Upper lobe of right lung (tissue), 1 donor: ENCODE results near the gene SLC19A3. TPM values are rescaled to one million over a fixed set of nuclear protein-coding genes. Genes with fewer than 3 reads are reported as not detected.
"Not testable (repeated sequence)": the region's sequence is repeated elsewhere in the genome, so short reads cannot be mapped to it uniquely, and the experiment has no call there.

ENCODE experiments used
- ATAC-seq: fragments of 200-7000 bp; cut with Tn5 transposase; one replicate; pipeline ENCODE4 v1.9.1; 2020; ENCODE audit warnings: mild to moderate bottlenecking, moderate library complexity
- DNase-seq: peaks from one replicate; pipeline ENCODE4 v3.0.0-alpha.2; 2020
- H3K27ac ChIP-seq: fragments of 200-600 bp; one replicate; pipeline ENCODE4 v1.8.0; 2022
- H3K27me3 ChIP-seq: fragments of 200-600 bp; one replicate; pipeline ENCODE4 v1.8.0; 2022; ENCODE audit warnings: mild to moderate bottlenecking
- H3K36me3 ChIP-seq: fragments of 200-600 bp; one replicate; pipeline ENCODE4 v1.8.0; 2022
- H3K4me1 ChIP-seq: fragments of 200-600 bp; one replicate; pipeline ENCODE4 v1.8.0; 2022
- H3K4me3 ChIP-seq: fragments of 200-600 bp; one replicate; pipeline ENCODE4 v1.8.0; 2022; ENCODE audit warnings: mild to moderate bottlenecking
- H3K9me3 ChIP-seq: fragments of 200-600 bp; one replicate; pipeline ENCODE4 v1.8.0; 2022
- CTCF ChIP-seq: fragments of 200-600 bp; IDR thresholded peaks from one replicate; pipeline ENCODE4 v1.8.0; 2022; ENCODE audit warnings: antibody characterized with exemption
- intact Hi-C: fragments of 100-400 bp; cut with DNase I; formaldehyde crosslinking; loops from one replicate; pipeline ENCODE4 v1.11.0; 2022
- total RNA-seq: library from RNA; stranded (reverse); fragmentation: NEBNext Ultra II Directional; extraction: Animal tissue kit (Norgen Biotek cat#: 25700); gene quantifications from one replicate; pipeline ENCODE4 v1.2.1, GENCODE V29; 2021
- donor health status: DM: no; HTN: yes; CAD: no; lungs with severe emphysema.

The SLC19A3 gene
- total RNA-seq, 1 donor from 2014 or later = 31.8 TPM

- no peak for TF ChIP-seq CTCF
- H3K9me3 ChIP-seq = no peaks in the 10 kb centered on the region
- DNase-seq (no peak), ATAC-seq (peak; percentile 83)
- no peak overlapping the region for H3K4me3 ChIP-seq
- intact Hi-C loops = no loop called here
- no peaks in the 10 kb centered on the region for H3K27me3 ChIP-seq
- no peak overlapping the region for H3K27ac ChIP-seq
- H3K36me3 ChIP-seq = no peaks in the 10 kb centered on the region
- H3K4me1 ChIP-seq = no peaks in the 10 kb centered on the region
Observed at GRCh38 chr2:227684258-227684657, 33.6 kb downstream of the SLC19A3 start.

GRCh38 chr2:227677928-227678327 is 39.9 kb downstream of the SLC19A3 start:
- TF ChIP-seq CTCF = no peak

GRCh38 chr2:227674485-227674884 is 43.3 kb downstream of the SLC19A3 start:
- ATAC-seq (peak; percentile 78), DNase-seq (no peak)
- no peaks in the 10 kb centered on the region for H3K36me3 ChIP-seq

More at GRCh38 chr2:227677928-227678327, 39.9 kb downstream of the SLC19A3 start:
- intact Hi-C loops = no loop called here
- H3K4me1 ChIP-seq = no peaks in the 10 kb centered on the region
- H3K27ac ChIP-seq = no peak overlapping the region
- H3K36me3 ChIP-seq = no peaks in the 10 kb centered on the region
- H3K9me3 ChIP-seq = no peaks in the 10 kb centered on the region
- no peak for DNase-seq
- no peak for ATAC-seq
- H3K4me3 ChIP-seq = no peak overlapping the region
- no peaks in the 10 kb centered on the region for H3K27me3 ChIP-seq

GRCh38 chr2:227673620-227674019 is 44.2 kb downstream of the SLC19A3 start:
- intact Hi-C loops, H3K4me3 ChIP-seq, H3K4me1 ChIP-seq, DNase-seq, H3K36me3 ChIP-seq, H3K27me3 ChIP-seq, H3K9me3 ChIP-seq: not testable (repeated sequence)
- ATAC-seq = peak; percentile 44
- peak overlapping the region; percentile 11 for H3K27ac ChIP-seq

More at GRCh38 chr2:227674485-227674884, 43.3 kb downstream of the SLC19A3 start:
- Histone ChIP-seq H3K9me3 (no peaks in the 10 kb centered on the region), H3K27me3 (no peaks in the 10 kb centered on the region), H3K4me3 (no peak overlapping the region), H3K27ac (no peak overlapping the region), H3K4me1 (no peaks in the 10 kb centered on the region)
- TF ChIP-seq CTCF = no peak
- intact Hi-C loops = no loop called here

- intact Hi-C loops = no loop called here
- no peaks in the 10 kb centered on the region for H3K27me3 ChIP-seq
- no peaks in the 10 kb centered on the region for H3K9me3 ChIP-seq
- no peak for TF ChIP-seq CTCF
- no peak overlapping the region for H3K4me3 ChIP-seq
- DNase-seq = no peak
- no peaks in the 10 kb centered on the region for H3K4me1 ChIP-seq
- peak; percentile 44 for ATAC-seq
- no peaks in the 10 kb centered on the region for H3K36me3 ChIP-seq
- no peak overlapping the region for H3K27ac ChIP-seq
Observed at GRCh38 chr2:227671170-227671905, 46.5 kb downstream of the SLC19A3 start.

GRCh38 chr2:227666631-227667170 is 51.1 kb downstream of the SLC19A3 start, which contains the start of gene SCYGR5:
SCYGR5 (plus strand) TSS chr2:227666804; CDS start chr2:227666804, 0 bp downstream.
- H3K27ac ChIP-seq, DNase-seq, H3K27me3 ChIP-seq, H3K9me3 ChIP-seq, H3K36me3 ChIP-seq, H3K4me3 ChIP-seq, ATAC-seq, intact Hi-C loops, H3K4me1 ChIP-seq: not testable (repeated sequence)
